K562 (cell line): ENCODE results near the gene BTBD17.

Experiments used
- CBX2 ChIP-seq: fragments of 200-600 bp; sonication (generic); IDR thresholded peaks from one replicate; pipeline ENCODE4 v1.6.1; 2012; ENCODE audit warnings: mild to moderate bottlenecking, low read length, inconsistent platforms; ENCODE audit not compliant: insufficient read depth, poor library complexity, severe bottlenecking
- GATAD2B ChIP-seq: fragments of 450-650 bp; IDR thresholded peaks from 2 replicates; pipeline ENCODE4 v1.6.1; 2017; ENCODE audit warnings: mild to moderate bottlenecking, borderline replicate concordance
- KAT7 ChIP-seq: sonication (generic); formaldehyde crosslinking; IDR thresholded peaks from 2 replicates; pipeline ENCODE4 v1.8.0; 2022; ENCODE audit warnings: missing genetic modification reagents, mild to moderate bottlenecking, borderline replicate concordance
- MEF2A ChIP-seq: IDR thresholded peaks from 2 replicates; pipeline ENCODE4 v1.6.1; 2011; ENCODE audit warnings: low read depth, mild to moderate bottlenecking, low read length, moderate library complexity; ENCODE audit not compliant: control insufficient read depth
- NFIC ChIP-seq: fragments of 450-650 bp; IDR thresholded peaks from 2 replicates; pipeline ENCODE4 v1.6.1; 2017; ENCODE audit warnings: mild to moderate bottlenecking, inconsistent platforms
- POLR2A ChIP-seq: fragments of 450-650 bp; conservative IDR thresholded peaks from 2 replicates; pipeline ENCODE4 v1.6.1; 2016
- TEAD4 ChIP-seq, 2 experiments: sonication (generic) in 1 of 2; formaldehyde crosslinking in 1 of 2; IDR thresholded peaks; 2 replicates each; pipeline versions ENCODE4 v1.6.1 to v1.8.0; 2012 to 2022; ENCODE audit warnings: borderline replicate concordance in 1 of 2, inconsistent platforms in 1 of 2, low read length in 1 of 2, mild to moderate bottlenecking in 1 of 2, missing genetic modification reagents in 1 of 2
- TRIM28 ChIP-seq: fragments of 450-650 bp; IDR thresholded peaks from 2 replicates; pipeline ENCODE4 v1.6.1; 2017
- ZZZ3 ChIP-seq: fragments of 450-650 bp; IDR thresholded peaks from 2 replicates; pipeline ENCODE4 v1.6.1; 2016; ENCODE audit warnings: antibody characterized with exemption, mild to moderate bottlenecking, moderate library complexity
- TF ChIP-seq, protein P1 (sequence below), 3 experiments: IDR thresholded peaks in 2 of 3; conservative IDR thresholded peaks in 1 of 3; 2 replicates each; pipeline ENCODE4 v1.5.1; 2011 to 2012; ENCODE audit warnings: low read length in 3 of 3, mild to moderate bottlenecking in 3 of 3, control low read depth in 2 of 3, improper control_type of control experiment in 1 of 3, inconsistent platforms in 1 of 3, low read depth in 1 of 3, mixed read lengths in 1 of 3, moderate library complexity in 1 of 3; ENCODE audit not compliant: insufficient read depth in 2 of 3
- TF ChIP-seq, protein P2 (sequence below): fragments of 450-650 bp; formaldehyde crosslinking; IDR thresholded peaks from 2 replicates; pipeline ENCODE4 v1.4.0; 2020; ENCODE audit warnings: mild to moderate bottlenecking, mixed read lengths
- TF ChIP-seq, protein P3 (sequence below): sonication (generic); formaldehyde crosslinking; IDR thresholded peaks from 2 replicates; pipeline ENCODE4 v1.9.0; 2022; ENCODE audit warnings: mild to moderate bottlenecking, missing genetic modification reagents
- TF ChIP-seq, protein P4 (sequence below): fragments of 450-650 bp; IDR thresholded peaks from 2 replicates; pipeline ENCODE4 v1.7.1; 2018; ENCODE audit warnings: mild to moderate bottlenecking, low read depth; ENCODE audit not compliant: partially characterized antibody

DNA sequence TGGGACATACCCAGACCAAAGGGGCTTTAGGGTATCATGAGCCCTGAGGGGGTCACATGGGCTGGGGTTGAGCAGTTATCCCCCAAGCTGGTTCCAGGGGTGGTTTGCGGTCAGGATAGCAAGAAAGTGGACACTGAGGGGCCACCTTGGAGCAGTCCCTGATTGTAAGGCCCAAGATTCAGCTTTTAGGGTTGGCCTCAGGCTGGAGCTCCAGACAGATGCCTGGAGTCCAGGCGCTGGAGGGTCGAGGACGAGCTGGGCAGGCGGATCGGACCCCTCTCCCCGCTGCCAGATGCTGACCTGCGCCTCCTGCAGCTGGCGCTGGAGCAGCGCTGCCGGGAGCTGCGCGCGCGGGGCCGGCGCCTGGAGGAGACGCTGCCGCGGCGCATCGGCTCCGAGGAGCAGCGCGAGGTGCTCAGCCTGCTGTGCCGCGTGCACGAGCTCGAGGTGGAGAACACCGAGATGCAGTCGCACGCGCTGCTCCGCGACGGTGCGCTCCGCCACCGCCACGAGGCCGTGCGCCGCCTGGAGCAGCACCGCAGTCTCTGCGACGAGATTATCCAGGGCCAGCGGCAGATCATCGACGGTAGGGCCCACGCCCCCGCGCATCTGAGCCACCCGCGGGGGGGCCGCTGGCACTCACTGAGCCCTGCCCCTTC is 10.0 kb downstream of the BTBD17 start:
- TF ChIP-seq KAT7 (CRISPR knock-in tag), result no peak
- TF ChIP-seq TEAD4 (IDR thresholded peaks at IDR 0.05; ENCODE audit: low read length), result no peak
- no peak for TF ChIP-seq TEAD4 (CRISPR knock-in tag; IDR thresholded peaks at IDR 0.05; ENCODE audit: borderline replicate concordance)
- TF ChIP-seq, protein P1, sequence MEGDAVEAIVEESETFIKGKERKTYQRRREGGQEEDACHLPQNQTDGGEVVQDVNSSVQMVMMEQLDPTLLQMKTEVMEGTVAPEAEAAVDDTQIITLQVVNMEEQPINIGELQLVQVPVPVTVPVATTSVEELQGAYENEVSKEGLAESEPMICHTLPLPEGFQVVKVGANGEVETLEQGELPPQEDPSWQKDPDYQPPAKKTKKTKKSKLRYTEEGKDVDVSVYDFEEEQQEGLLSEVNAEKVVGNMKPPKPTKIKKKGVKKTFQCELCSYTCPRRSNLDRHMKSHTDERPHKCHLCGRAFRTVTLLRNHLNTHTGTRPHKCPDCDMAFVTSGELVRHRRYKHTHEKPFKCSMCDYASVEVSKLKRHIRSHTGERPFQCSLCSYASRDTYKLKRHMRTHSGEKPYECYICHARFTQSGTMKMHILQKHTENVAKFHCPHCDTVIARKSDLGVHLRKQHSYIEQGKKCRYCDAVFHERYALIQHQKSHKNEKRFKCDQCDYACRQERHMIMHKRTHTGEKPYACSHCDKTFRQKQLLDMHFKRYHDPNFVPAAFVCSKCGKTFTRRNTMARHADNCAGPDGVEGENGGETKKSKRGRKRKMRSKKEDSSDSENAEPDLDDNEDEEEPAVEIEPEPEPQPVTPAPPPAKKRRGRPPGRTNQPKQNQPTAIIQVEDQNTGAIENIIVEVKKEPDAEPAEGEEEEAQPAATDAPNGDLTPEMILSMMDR (IDR thresholded peaks at IDR 0.05 in 2 of 3, conservative IDR thresholded peaks at IDR 0.05 in 1 of 3; ENCODE audit: insufficient read depth in 2 of 3, low read depth in 1 of 3, low read length in 3 of 3), result peak; percentile 14 to 62 (median 39); a peak in 2 of 6 replicates
- TF ChIP-seq TRIM28, result no peak
- TF ChIP-seq, protein P2, sequence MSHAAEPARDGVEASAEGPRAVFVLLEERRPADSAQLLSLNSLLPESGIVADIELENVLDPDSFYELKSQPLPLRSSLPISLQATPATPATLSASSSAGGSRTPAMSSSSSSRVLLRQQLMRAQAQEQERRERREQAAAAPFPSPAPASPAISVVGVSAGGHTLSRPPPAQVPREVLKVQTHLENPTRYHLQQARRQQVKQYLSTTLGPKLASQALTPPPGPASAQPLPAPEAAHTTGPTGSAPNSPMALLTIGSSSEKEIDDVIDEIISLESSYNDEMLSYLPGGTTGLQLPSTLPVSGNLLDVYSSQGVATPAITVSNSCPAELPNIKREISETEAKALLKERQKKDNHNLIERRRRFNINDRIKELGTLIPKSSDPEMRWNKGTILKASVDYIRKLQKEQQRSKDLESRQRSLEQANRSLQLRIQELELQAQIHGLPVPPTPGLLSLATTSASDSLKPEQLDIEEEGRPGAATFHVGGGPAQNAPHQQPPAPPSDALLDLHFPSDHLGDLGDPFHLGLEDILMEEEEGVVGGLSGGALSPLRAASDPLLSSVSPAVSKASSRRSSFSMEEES, result no peak
- no peak for TF ChIP-seq GATAD2B
- no peak for TF ChIP-seq CBX2
- no peak for TF ChIP-seq NFIC
- TF ChIP-seq POLR2A, result no peak
- TF ChIP-seq, protein P3, sequence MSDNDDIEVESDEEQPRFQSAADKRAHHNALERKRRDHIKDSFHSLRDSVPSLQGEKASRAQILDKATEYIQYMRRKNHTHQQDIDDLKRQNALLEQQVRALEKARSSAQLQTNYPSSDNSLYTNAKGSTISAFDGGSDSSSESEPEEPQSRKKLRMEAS (CRISPR knock-in tag), result peak; percentile 94
- TF ChIP-seq, protein P4, sequence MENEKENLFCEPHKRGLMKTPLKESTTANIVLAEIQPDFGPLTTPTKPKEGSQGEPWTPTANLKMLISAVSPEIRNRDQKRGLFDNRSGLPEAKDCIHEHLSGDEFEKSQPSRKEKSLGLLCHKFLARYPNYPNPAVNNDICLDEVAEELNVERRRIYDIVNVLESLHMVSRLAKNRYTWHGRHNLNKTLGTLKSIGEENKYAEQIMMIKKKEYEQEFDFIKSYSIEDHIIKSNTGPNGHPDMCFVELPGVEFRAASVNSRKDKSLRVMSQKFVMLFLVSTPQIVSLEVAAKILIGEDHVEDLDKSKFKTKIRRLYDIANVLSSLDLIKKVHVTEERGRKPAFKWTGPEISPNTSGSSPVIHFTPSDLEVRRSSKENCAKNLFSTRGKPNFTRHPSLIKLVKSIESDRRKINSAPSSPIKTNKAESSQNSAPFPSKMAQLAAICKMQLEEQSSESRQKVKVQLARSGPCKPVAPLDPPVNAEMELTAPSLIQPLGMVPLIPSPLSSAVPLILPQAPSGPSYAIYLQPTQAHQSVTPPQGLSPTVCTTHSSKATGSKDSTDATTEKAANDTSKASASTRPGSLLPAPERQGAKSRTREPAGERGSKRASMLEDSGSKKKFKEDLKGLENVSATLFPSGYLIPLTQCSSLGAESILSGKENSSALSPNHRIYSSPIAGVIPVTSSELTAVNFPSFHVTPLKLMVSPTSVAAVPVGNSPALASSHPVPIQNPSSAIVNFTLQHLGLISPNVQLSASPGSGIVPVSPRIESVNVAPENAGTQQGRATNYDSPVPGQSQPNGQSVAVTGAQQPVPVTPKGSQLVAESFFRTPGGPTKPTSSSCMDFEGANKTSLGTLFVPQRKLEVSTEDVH, result no peak
- TF ChIP-seq MEF2A, result no peak
- TF ChIP-seq ZZZ3, result no peak
